Activated CD4-positive, alpha-beta T cell treated with anti-CD3 and anti-CD28 coated beads, Interleukin-2, amount 50 U/mL, for 4 hours (primary cell): ENCODE data around the gene SLC13A5.
"Not testable (repeated sequence)": the region's sequence is repeated elsewhere in the genome, so short reads cannot be mapped to it uniquely, and the experiment has no call there.

Experiments
- DNase-seq, 2 experiments: peaks; one replicate each; pipeline ENCODE4 v3.0.0-alpha.2; 2020

Gene SLC13A5

GRCh38 chr17:6683081-6683684 is 30.0 kb downstream of the SLC13A5 start:
- DNase-seq: no peak

GRCh38 chr17:6682339-6682738 is 30.8 kb downstream of the SLC13A5 start:
- no peak for DNase-seq

- DNase-seq: no peak
Observed at GRCh38 chr17:6681671-6682070, 31.5 kb downstream of the SLC13A5 start.

- no peak for DNase-seq
Observed at GRCh38 chr17:6681176-6681575, 32.0 kb downstream of the SLC13A5 start.

- DNase-seq: no peak
Observed at GRCh38 chr17:6679241-6679640, 33.9 kb downstream of the SLC13A5 start.

- DNase-seq: no peak
Observed at GRCh38 chr17:6677946-6678345, 35.2 kb downstream of the SLC13A5 start.

GRCh38 chr17:6677158-6677831 is 35.9 kb downstream of the SLC13A5 start:
- DNase-seq: no peak

- DNase-seq: no peak
Observed at GRCh38 chr17:6676802-6677157, 36.4 kb downstream of the SLC13A5 start.

GRCh38 chr17:6675201-6675825 is 37.9 kb downstream of the SLC13A5 start:
- no peak for DNase-seq

GRCh38 chr17:6674586-6674985 is 38.6 kb downstream of the SLC13A5 start:
- DNase-seq: no peak

GRCh38 chr17:6671431-6671830 is 41.7 kb downstream of the SLC13A5 start:
- no peak for DNase-seq

GRCh38 chr17:6670999-6671398 is 42.2 kb downstream of the SLC13A5 start:
- DNase-seq: no peak

GRCh38 chr17:6670571-6670970 is 42.6 kb downstream of the SLC13A5 start:
- DNase-seq: no peak

GRCh38 chr17:6669479-6670212 is 43.5 kb downstream of the SLC13A5 start:
- no peak for DNase-seq

GRCh38 chr17:6668727-6669425 is 44.3 kb downstream of the SLC13A5 start:
- no peak for DNase-seq

- DNase-seq: no peak
Observed at GRCh38 chr17:6668219-6668618, 45.0 kb downstream of the SLC13A5 start.

GRCh38 chr17:6667516-6667915 is 45.7 kb downstream of the SLC13A5 start:
- DNase-seq: no peak

GRCh38 chr17:6666557-6666956 is 46.6 kb downstream of the SLC13A5 start:
- DNase-seq: no peak

GRCh38 chr17:6666077-6666521 is 47.1 kb downstream of the SLC13A5 start:
- peak; percentile 16 to 28 for DNase-seq

- not testable (repeated sequence) for DNase-seq
Observed at GRCh38 chr17:6663200-6663599, 50.0 kb downstream of the SLC13A5 start.

GRCh38 chr17:6661464-6661848 is 51.7 kb downstream of the SLC13A5 start:
- DNase-seq: no peak

- no peak for DNase-seq
Observed at GRCh38 chr17:6660805-6661463, 52.2 kb downstream of the SLC13A5 start.

GRCh38 chr17:6660101-6660500 is 53.1 kb downstream of the SLC13A5 start:
- DNase-seq: no peak
